ENCODE data around the gene DYNLT4.

DYNLT4 gene

GRCh38 chr1:44808063-44808937 is 1.1 kb upstream of the DYNLT4 start, which contains the start of gene BTBD19:
Gene BTBD19, plus strand, starts transcription at chr1:44808523. Its CDS starts 298 bp downstream, at chr1:44808821.
- Histone ChIP-seq H3K4me3 (ENCODE audit: low read length in 2 of 2) (peak within 1 kb of the TSS; percentile 43 to 63), H3K27ac (ENCODE audit: low read length) (peak within 1 kb of the TSS; percentile 98), H3K9ac (ENCODE audit: low read length in 2 of 2) (peak within 1 kb of the TSS; percentile 83 to 84), H3K36me3 (ENCODE audit: control insufficient read depth in 2 of 2, insufficient read depth in 2 of 2, low read length in 2 of 2) (peaks cover 10 to 15% of the 10 kb centered on the region in 2 donors), H3K9me3 (ENCODE audit: control insufficient read depth in 2 of 2, low read length in 2 of 2) (no peaks in the 10 kb centered on the region), H3K4me1 (ENCODE audit: control insufficient read depth, insufficient read depth, low read length) (peaks cover 71% of the 10 kb centered on the region), H3K27me3 (ENCODE audit: control insufficient read depth in 1 of 2, insufficient read depth in 2 of 2, low read length in 2 of 2) (no peaks in the 10 kb centered on the region)

- Histone ChIP-seq H3K9me3 (ENCODE audit: control insufficient read depth in 2 of 2, low read length in 2 of 2) (no peaks in the 10 kb centered on the region), H3K27me3 (ENCODE audit: control insufficient read depth in 1 of 2, insufficient read depth in 2 of 2, low read length in 2 of 2) (no peaks in the 10 kb centered on the region), H3K27ac (ENCODE audit: low read length) (peak overlapping the region; percentile 98), H3K4me1 (ENCODE audit: control insufficient read depth, insufficient read depth, low read length) (peaks cover 66% of the 10 kb centered on the region), H3K4me3 (ENCODE audit: low read length in 2 of 2) (peak overlapping the region; percentile 43 to 63), H3K36me3 (ENCODE audit: control insufficient read depth in 2 of 2, insufficient read depth in 2 of 2, low read length in 2 of 2) (peaks cover 11 to 18% of the 10 kb centered on the region in 2 donors), H3K9ac (ENCODE audit: low read length in 2 of 2) (peak overlapping the region; percentile 83 to 84)
Observed at GRCh38 chr1:44807364-44808062, 362 bp upstream of the DYNLT4 start.

- no peaks in the 10 kb centered on the region for H3K9me3 ChIP-seq (ENCODE audit: control insufficient read depth in 2 of 2, low read length in 2 of 2)
- H3K27me3 ChIP-seq (ENCODE audit: control insufficient read depth in 1 of 2, insufficient read depth in 2 of 2, low read length in 2 of 2) = no peaks in the 10 kb centered on the region
- no peak overlapping the region for H3K4me3 ChIP-seq (ENCODE audit: low read length in 2 of 2)
- H3K4me1 ChIP-seq (ENCODE audit: control insufficient read depth, insufficient read depth, low read length) = peaks cover 71% of the 10 kb centered on the region
- peak overlapping the region; percentile 98 for H3K27ac ChIP-seq (ENCODE audit: low read length)
- peaks cover 11 to 18% of the 10 kb centered on the region in 2 donors for H3K36me3 ChIP-seq (ENCODE audit: control insufficient read depth in 2 of 2, insufficient read depth in 2 of 2, low read length in 2 of 2)
- peak overlapping the region in 1 of 2 donors; percentile 83 for H3K9ac ChIP-seq (ENCODE audit: low read length in 2 of 2)
Observed at GRCh38 chr1:44806025-44806703, 987 bp downstream of the DYNLT4 start.

- no peaks in the 10 kb centered on the region for H3K27me3 ChIP-seq (ENCODE audit: control insufficient read depth in 1 of 2, insufficient read depth in 2 of 2, low read length in 2 of 2)
- H3K4me3 ChIP-seq (ENCODE audit: low read length in 2 of 2) = no peak overlapping the region
- H3K27ac ChIP-seq (ENCODE audit: low read length) = no peak overlapping the region
- H3K9ac ChIP-seq (ENCODE audit: low read length in 2 of 2) = no peak overlapping the region
- H3K4me1 ChIP-seq (ENCODE audit: control insufficient read depth, insufficient read depth, low read length) = peaks cover 72% of the 10 kb centered on the region
- no peaks in the 10 kb centered on the region for H3K9me3 ChIP-seq (ENCODE audit: control insufficient read depth in 2 of 2, low read length in 2 of 2)
- peaks cover 11 to 18% of the 10 kb centered on the region in 2 donors for H3K36me3 ChIP-seq (ENCODE audit: control insufficient read depth in 2 of 2, insufficient read depth in 2 of 2, low read length in 2 of 2)
Observed at GRCh38 chr1:44805311-44806024, 1.7 kb downstream of the DYNLT4 start.

- no peak overlapping the region for H3K27ac ChIP-seq (ENCODE audit: low read length)
- no peaks in the 10 kb centered on the region for H3K9me3 ChIP-seq (ENCODE audit: control insufficient read depth in 2 of 2, low read length in 2 of 2)
- H3K4me3 ChIP-seq (ENCODE audit: low read length in 2 of 2) = no peak overlapping the region
- peaks cover 11 to 18% of the 10 kb centered on the region in 2 donors for H3K36me3 ChIP-seq (ENCODE audit: control insufficient read depth in 2 of 2, insufficient read depth in 2 of 2, low read length in 2 of 2)
- H3K9ac ChIP-seq (ENCODE audit: low read length in 2 of 2) = no peak overlapping the region
- peaks cover 60% of the 10 kb centered on the region for H3K4me1 ChIP-seq (ENCODE audit: control insufficient read depth, insufficient read depth, low read length)
- no peaks in the 10 kb centered on the region for H3K27me3 ChIP-seq (ENCODE audit: control insufficient read depth in 1 of 2, insufficient read depth in 2 of 2, low read length in 2 of 2)
Observed at GRCh38 chr1:44803312-44804095, 3.6 kb downstream of the DYNLT4 start.

GRCh38 chr1:44803062-44803311 is 4.2 kb downstream of the DYNLT4 start:
- peaks cover 11 to 18% of the 10 kb centered on the region in 2 donors for H3K36me3 ChIP-seq (ENCODE audit: control insufficient read depth in 2 of 2, insufficient read depth in 2 of 2, low read length in 2 of 2)
- no peak overlapping the region for H3K4me3 ChIP-seq (ENCODE audit: low read length in 2 of 2)
- H3K4me1 ChIP-seq (ENCODE audit: control insufficient read depth, insufficient read depth, low read length) = peaks cover 55% of the 10 kb centered on the region
- no peak overlapping the region for H3K27ac ChIP-seq (ENCODE audit: low read length)
- H3K9ac ChIP-seq (ENCODE audit: low read length in 2 of 2) = no peak overlapping the region
- H3K9me3 ChIP-seq (ENCODE audit: control insufficient read depth in 2 of 2, low read length in 2 of 2) = no peaks in the 10 kb centered on the region
- no peaks in the 10 kb centered on the region for H3K27me3 ChIP-seq (ENCODE audit: control insufficient read depth in 1 of 2, insufficient read depth in 2 of 2, low read length in 2 of 2)

GRCh38 chr1:44802306-44803061 is 4.7 kb downstream of the DYNLT4 start:
- H3K9me3 ChIP-seq (ENCODE audit: control insufficient read depth in 2 of 2, low read length in 2 of 2) = no peaks in the 10 kb centered on the region
- peaks cover 11 to 18% of the 10 kb centered on the region in 2 donors for H3K36me3 ChIP-seq (ENCODE audit: control insufficient read depth in 2 of 2, insufficient read depth in 2 of 2, low read length in 2 of 2)
- H3K9ac ChIP-seq (ENCODE audit: low read length in 2 of 2) = peak overlapping the region; percentile 39 to 47
- H3K4me1 ChIP-seq (ENCODE audit: control insufficient read depth, insufficient read depth, low read length) = peaks cover 50% of the 10 kb centered on the region
- no peaks in the 10 kb centered on the region for H3K27me3 ChIP-seq (ENCODE audit: control insufficient read depth in 1 of 2, insufficient read depth in 2 of 2, low read length in 2 of 2)
- H3K4me3 ChIP-seq (ENCODE audit: low read length in 2 of 2) = peak overlapping the region; percentile 34 to 60
- H3K27ac ChIP-seq (ENCODE audit: low read length) = no peak overlapping the region

GRCh38 chr1:44801491-44802305 is 5.5 kb downstream of the DYNLT4 start:
- Histone ChIP-seq H3K4me1 (ENCODE audit: control insufficient read depth, insufficient read depth, low read length) (peaks cover 42% of the 10 kb centered on the region), H3K36me3 (ENCODE audit: control insufficient read depth in 2 of 2, insufficient read depth in 2 of 2, low read length in 2 of 2) (peaks cover 9 to 18% of the 10 kb centered on the region in 2 donors), H3K27me3 (ENCODE audit: control insufficient read depth in 1 of 2, insufficient read depth in 2 of 2, low read length in 2 of 2) (no peaks in the 10 kb centered on the region), H3K27ac (ENCODE audit: low read length) (no peak overlapping the region), H3K4me3 (ENCODE audit: low read length in 2 of 2) (peak overlapping the region; percentile 60 to 63), H3K9me3 (ENCODE audit: control insufficient read depth in 2 of 2, low read length in 2 of 2) (no peaks in the 10 kb centered on the region), H3K9ac (ENCODE audit: low read length in 2 of 2) (peak overlapping the region; percentile 39 to 47)

All from stomach smooth muscle (tissue), 2 donors.